NOMO-1 treated with DMSO at 0.1 percent for 48 hours (cell line): Measurements from ENCODE around the gene GCNA.
"Not testable (repeated sequence)": the region's sequence is repeated elsewhere in the genome, so short reads cannot be mapped to it uniquely, and the experiment has no call there.

ENCODE experiments used
- DNase-seq: peaks from one replicate; lab custom pipeline; 2025; ENCODE audit not compliant: unreplicated experiment; lab: John Stamatoyannopoulos, UW

GCNA gene

GRCh38 chrX:71559773-71560172 is 18.5 kb upstream of the GCNA start:
- DNase-seq: not testable (repeated sequence)

GRCh38 chrX:71563921-71564320 is 14.3 kb upstream of the GCNA start:
- no peak for DNase-seq

- DNase-seq: no peak
Observed at GRCh38 chrX:71565474-71566041, 12.7 kb upstream of the GCNA start.

GRCh38 chrX:71571390-71571789 is 6.8 kb upstream of the GCNA start:
- DNase-seq: not testable (repeated sequence)

- DNase-seq: no peak
Observed at GRCh38 chrX:71573590-71573989, 4.6 kb upstream of the GCNA start.

GRCh38 chrX:71577682-71578081 is 555 bp upstream of the GCNA start:
- DNase-seq: no peak

GRCh38 chrX:71579136-71579989 is 1.1 kb downstream of the GCNA start:
- DNase-seq: no peak

GRCh38 chrX:71579990-71580380 is 1.7 kb downstream of the GCNA start:
- no peak for DNase-seq

GRCh38 chrX:71581210-71581609 is 3.0 kb downstream of the GCNA start:
- DNase-seq: no peak

- no peak for DNase-seq
Observed at GRCh38 chrX:71586929-71587328, 8.7 kb downstream of the GCNA start.

- DNase-seq: not testable (repeated sequence)
Observed at GRCh38 chrX:71593210-71593609, 15.0 kb downstream of the GCNA start.

- no peak for DNase-seq
Observed at GRCh38 chrX:71599965-71600364, 21.7 kb downstream of the GCNA start.

GRCh38 chrX:71603618-71604017 is 25.4 kb downstream of the GCNA start:
- DNase-seq: no peak

- no peak for DNase-seq
Observed at GRCh38 chrX:71604141-71604540, 25.9 kb downstream of the GCNA start.

- DNase-seq: no peak
Observed at GRCh38 chrX:71604796-71605568, 26.7 kb downstream of the GCNA start.

- DNase-seq: no peak
Observed at GRCh38 chrX:71606536-71607216, 28.4 kb downstream of the GCNA start.

- no peak for DNase-seq
Observed at GRCh38 chrX:71607488-71607887, 29.3 kb downstream of the GCNA start.

- no peak for DNase-seq
Observed at GRCh38 chrX:71609095-71609750, 31.0 kb downstream of the GCNA start.

GRCh38 chrX:71611736-71612135 is 33.5 kb downstream of the GCNA start:
- DNase-seq: not testable (repeated sequence)

- no peak for DNase-seq
Observed at GRCh38 chrX:71612256-71612655, 34.0 kb downstream of the GCNA start.

GRCh38 chrX:71615056-71615455 is 36.8 kb downstream of the GCNA start:
- no peak for DNase-seq
